GM18870 (cell line): ENCODE data around the gene CHN1.

Experiments used
- ATAC-seq: cut with Tn5 transposase; IDR thresholded peaks from one replicate; pipeline ENCODE4 v1.9.1; 2021; ENCODE audit warnings: moderate library complexity; ENCODE audit not compliant: unreplicated experiment

Gene CHN1

GRCh38 chr2:174877751-174878150 is 127.4 kb downstream of the CHN1 start:
- no peak for ATAC-seq

GRCh38 chr2:174877301-174877700 is 127.9 kb downstream of the CHN1 start:
- ATAC-seq = no peak

GRCh38 chr2:174874085-174874484 is 131.1 kb downstream of the CHN1 start:
- ATAC-seq = no peak

- ATAC-seq = no peak
Measured at GRCh38 chr2:174873471-174873870, 131.7 kb downstream of the CHN1 start.

- no peak for ATAC-seq
Measured at GRCh38 chr2:174870787-174871186, 134.4 kb downstream of the CHN1 start.

- ATAC-seq = no peak
Measured at GRCh38 chr2:174868878-174869277, 136.3 kb downstream of the CHN1 start.

- ATAC-seq = no peak
Measured at GRCh38 chr2:174866421-174866820, 138.8 kb downstream of the CHN1 start.

GRCh38 chr2:174863183-174863582 is 142.0 kb downstream of the CHN1 start:
- ATAC-seq = no peak

- ATAC-seq = no peak
Measured at GRCh38 chr2:174859563-174860169, 145.5 kb downstream of the CHN1 start.

GRCh38 chr2:174858745-174859144 is 146.4 kb downstream of the CHN1 start:
- ATAC-seq = no peak

- ATAC-seq = no peak
Measured at GRCh38 chr2:174856447-174856846, 148.7 kb downstream of the CHN1 start.

- no peak for ATAC-seq
Measured at GRCh38 chr2:174846941-174847938, 157.9 kb downstream of the CHN1 start.

- ATAC-seq = no peak
Measured at GRCh38 chr2:174846218-174846617, 159.0 kb downstream of the CHN1 start.

- ATAC-seq = no peak
Measured at GRCh38 chr2:174844295-174844708, 160.9 kb downstream of the CHN1 start.

- ATAC-seq = no peak
Measured at GRCh38 chr2:174842496-174842895, 162.7 kb downstream of the CHN1 start.

- no peak for ATAC-seq
Measured at GRCh38 chr2:174841936-174842335, 163.2 kb downstream of the CHN1 start.

- no peak for ATAC-seq
Measured at GRCh38 chr2:174841350-174841749, 163.8 kb downstream of the CHN1 start.

GRCh38 chr2:174840436-174840835 is 164.7 kb downstream of the CHN1 start:
- ATAC-seq = no peak

GRCh38 chr2:174839662-174840061 is 165.5 kb downstream of the CHN1 start:
- ATAC-seq = no peak

- ATAC-seq = no peak
Measured at GRCh38 chr2:174836995-174837390, 168.2 kb downstream of the CHN1 start.

- ATAC-seq = no peak
Measured at GRCh38 chr2:174836377-174836994, 168.7 kb downstream of the CHN1 start.

- no peak for ATAC-seq
Measured at GRCh38 chr2:174835797-174836255, 169.4 kb downstream of the CHN1 start.
